Keratinocyte (primary cell): Measurements from ENCODE around the gene ANXA11.

ENCODE experiments used
- CTCF ChIP-seq, 3 experiments: IDR thresholded peaks in 1 of 3; conservative IDR thresholded peaks in 1 of 3; optimal IDR thresholded peaks in 1 of 3; 2 replicates in 2 of 3; 3 replicates in 1 of 3; pipeline versions ENCODE3 to v1.5.1; 2011; ENCODE audit warnings: low read length in 3 of 3, mild to moderate bottlenecking in 3 of 3, moderate library complexity in 2 of 3, control low read depth in 1 of 3, inconsistent platforms in 1 of 3; ENCODE audit not compliant: insufficient read depth in 2 of 3; ENCODE audit errors: extremely low read depth in 1 of 3
- EZH2 ChIP-seq: IDR thresholded peaks from one replicate; pipeline ENCODE4 v1.6.1; 2012; ENCODE audit warnings: inconsistent platforms, mild to moderate bottlenecking, low read length, moderate library complexity

- TF ChIP-seq CTCF (optimal IDR thresholded peaks at IDR 0.05 in 1 of 3, IDR thresholded peaks at IDR 0.05 in 1 of 3, conservative IDR thresholded peaks at IDR 0.05 in 1 of 3; ENCODE audit: extremely low read depth in 1 of 3, insufficient read depth in 2 of 3, low read length in 3 of 3), result peak in 2 of 3 experiments; percentile 31 to 34
- TF ChIP-seq EZH2, result no peak
Observed at GRCh38 chr10:80168679-80169380, 36.5 kb downstream of the ANXA11 start.
